Bronchial epithelial cell (primary cell): ENCODE results near the gene GALNS. TPM values are rescaled to one million over a fixed set of nuclear protein-coding genes. Genes with fewer than 3 reads are reported as not detected.
A peak's percentile ranks its signal among the peaks of the same experiment; 100 is the strongest.

Experiments used
- DNase-seq: peaks from one replicate; pipeline ENCODE4 v3.0.0-alpha.2; 2010; ENCODE audit warnings: low read depth
- FAIRE-seq: peaks from 2 replicates; lab custom pipeline; 2011; peaks lifted over from hg19 to GRCh38; lab: Jason Lieb, UNC
- H3K27me3 ChIP-seq: 2 replicates; pipeline ENCODE4 v1.5.1; 2011; ENCODE audit warnings: low read length; ENCODE audit not compliant: control insufficient read depth, insufficient read depth
- H3K36me3 ChIP-seq: 2 replicates; pipeline ENCODE4 v1.5.1; 2011; ENCODE audit warnings: low read length; ENCODE audit not compliant: control insufficient read depth, insufficient read depth
- H3K4me3 ChIP-seq: 2 replicates; pipeline ENCODE4 v1.5.1; 2011; ENCODE audit warnings: mild to moderate bottlenecking, low read depth, low read length, control low read depth
- total RNA-seq: library from RNA; depleted of rRNA; stranded (reverse); fragments of >200 nt; gene quantifications from 2 replicates; pipeline ENCODE4 v1.2.1, GENCODE V29; 2014
- TF ChIP-seq, protein P1 (sequence below): IDR thresholded peaks from 2 replicates; pipeline ENCODE4 v1.5.1; 2011; ENCODE audit warnings: mild to moderate bottlenecking, moderate library complexity, low read length, control low read depth, inconsistent platforms; ENCODE audit not compliant: insufficient read depth, severe bottlenecking

Gene GALNS
- total RNA-seq, 1 donor from 2014 or later: 16.3 TPM

DNA sequence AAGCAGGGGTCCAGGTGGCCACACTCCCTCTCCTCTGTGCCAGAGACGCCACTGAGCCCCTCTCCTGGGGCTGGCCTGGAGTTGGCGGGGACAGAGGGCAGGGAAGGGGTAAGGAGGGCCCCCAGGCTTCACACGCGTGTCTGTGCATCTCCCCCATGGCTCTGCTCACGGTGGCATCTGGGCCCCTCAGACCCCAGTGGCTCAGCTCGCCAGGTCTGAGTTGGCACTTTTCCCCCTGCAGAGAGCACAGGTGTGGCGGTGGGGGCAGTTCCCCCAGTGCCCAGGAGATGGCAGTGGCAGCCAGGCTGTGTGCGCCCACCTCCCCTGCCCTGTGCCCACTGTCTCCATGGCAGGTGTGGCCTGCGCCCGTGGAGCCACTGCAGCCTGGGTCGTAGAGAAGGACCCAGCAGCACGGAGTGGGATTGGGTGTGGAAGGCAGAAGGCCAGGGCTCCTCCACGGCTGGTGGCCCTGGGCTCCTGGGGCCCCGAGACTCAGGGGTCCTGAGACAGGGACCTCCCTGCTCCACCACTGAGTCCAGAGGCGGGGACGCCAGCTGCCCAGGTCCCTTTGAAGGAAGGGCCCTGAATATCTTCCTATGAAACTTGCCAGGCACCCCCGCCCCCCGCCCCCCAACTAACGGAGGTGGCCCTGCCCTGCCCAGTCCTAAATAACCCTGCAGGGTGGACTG is 40.7 kb downstream of the GALNS start:
- Histone ChIP-seq H3K27me3 (no peaks in the 10 kb centered on the region), H3K4me3 (no peak overlapping the region), H3K36me3 (peaks cover 2% of the 10 kb centered on the region)
- DNase-seq (no peak), FAIRE-seq (no peak)
- TF ChIP-seq, protein P1, sequence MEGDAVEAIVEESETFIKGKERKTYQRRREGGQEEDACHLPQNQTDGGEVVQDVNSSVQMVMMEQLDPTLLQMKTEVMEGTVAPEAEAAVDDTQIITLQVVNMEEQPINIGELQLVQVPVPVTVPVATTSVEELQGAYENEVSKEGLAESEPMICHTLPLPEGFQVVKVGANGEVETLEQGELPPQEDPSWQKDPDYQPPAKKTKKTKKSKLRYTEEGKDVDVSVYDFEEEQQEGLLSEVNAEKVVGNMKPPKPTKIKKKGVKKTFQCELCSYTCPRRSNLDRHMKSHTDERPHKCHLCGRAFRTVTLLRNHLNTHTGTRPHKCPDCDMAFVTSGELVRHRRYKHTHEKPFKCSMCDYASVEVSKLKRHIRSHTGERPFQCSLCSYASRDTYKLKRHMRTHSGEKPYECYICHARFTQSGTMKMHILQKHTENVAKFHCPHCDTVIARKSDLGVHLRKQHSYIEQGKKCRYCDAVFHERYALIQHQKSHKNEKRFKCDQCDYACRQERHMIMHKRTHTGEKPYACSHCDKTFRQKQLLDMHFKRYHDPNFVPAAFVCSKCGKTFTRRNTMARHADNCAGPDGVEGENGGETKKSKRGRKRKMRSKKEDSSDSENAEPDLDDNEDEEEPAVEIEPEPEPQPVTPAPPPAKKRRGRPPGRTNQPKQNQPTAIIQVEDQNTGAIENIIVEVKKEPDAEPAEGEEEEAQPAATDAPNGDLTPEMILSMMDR: peak; percentile 87

DNA sequence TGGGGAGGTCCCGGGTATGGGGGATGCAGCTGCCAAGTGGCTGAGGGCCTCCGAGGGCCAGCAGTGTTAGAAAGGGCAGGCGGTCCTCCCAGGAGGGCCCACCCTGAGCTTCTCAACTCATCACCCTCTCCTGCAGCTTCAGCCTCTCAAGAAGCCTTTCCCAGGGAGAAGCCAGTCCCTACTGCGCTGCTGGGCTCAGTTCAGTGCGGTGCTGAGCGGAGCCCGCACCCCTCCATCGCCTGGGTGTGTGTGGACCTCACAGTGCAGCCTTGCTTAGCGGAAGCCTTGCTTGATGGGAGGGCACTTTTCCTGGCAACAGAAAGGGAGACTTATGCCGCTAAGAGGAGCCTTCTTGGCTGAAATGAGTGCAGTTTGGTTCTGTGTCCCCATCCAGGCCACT is 41.5 kb downstream of the GALNS start:
- Histone ChIP-seq H3K27me3 (no peaks in the 10 kb centered on the region), H3K4me3 (no peak overlapping the region), H3K36me3 (peaks cover 5% of the 10 kb centered on the region)
- no peak for FAIRE-seq
- TF ChIP-seq, protein P1: no peak
- DNase-seq: no peak

DNA sequence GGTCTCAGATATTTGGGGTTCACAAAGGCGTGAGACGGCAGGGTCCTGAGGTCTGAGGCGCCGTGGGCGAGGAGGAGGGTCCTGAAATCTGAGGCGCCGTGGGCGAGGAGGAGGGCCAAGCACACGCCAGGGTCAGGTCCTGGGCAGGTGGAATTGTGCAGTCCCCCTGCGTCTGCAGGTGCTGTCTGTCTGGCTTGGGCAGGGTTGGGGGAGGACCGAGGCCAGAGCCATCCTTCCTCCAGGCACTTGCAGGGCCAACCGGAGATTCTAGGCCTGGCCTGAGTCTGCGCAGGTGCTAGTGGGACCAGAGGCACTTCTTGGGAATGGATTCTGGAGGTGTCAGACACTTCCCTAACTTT is 42.6 kb downstream of the GALNS start:
- FAIRE-seq: peak; percentile 7
- H3K4me3 ChIP-seq: no peak overlapping the region
- TF ChIP-seq, protein P1: no peak

DNA sequence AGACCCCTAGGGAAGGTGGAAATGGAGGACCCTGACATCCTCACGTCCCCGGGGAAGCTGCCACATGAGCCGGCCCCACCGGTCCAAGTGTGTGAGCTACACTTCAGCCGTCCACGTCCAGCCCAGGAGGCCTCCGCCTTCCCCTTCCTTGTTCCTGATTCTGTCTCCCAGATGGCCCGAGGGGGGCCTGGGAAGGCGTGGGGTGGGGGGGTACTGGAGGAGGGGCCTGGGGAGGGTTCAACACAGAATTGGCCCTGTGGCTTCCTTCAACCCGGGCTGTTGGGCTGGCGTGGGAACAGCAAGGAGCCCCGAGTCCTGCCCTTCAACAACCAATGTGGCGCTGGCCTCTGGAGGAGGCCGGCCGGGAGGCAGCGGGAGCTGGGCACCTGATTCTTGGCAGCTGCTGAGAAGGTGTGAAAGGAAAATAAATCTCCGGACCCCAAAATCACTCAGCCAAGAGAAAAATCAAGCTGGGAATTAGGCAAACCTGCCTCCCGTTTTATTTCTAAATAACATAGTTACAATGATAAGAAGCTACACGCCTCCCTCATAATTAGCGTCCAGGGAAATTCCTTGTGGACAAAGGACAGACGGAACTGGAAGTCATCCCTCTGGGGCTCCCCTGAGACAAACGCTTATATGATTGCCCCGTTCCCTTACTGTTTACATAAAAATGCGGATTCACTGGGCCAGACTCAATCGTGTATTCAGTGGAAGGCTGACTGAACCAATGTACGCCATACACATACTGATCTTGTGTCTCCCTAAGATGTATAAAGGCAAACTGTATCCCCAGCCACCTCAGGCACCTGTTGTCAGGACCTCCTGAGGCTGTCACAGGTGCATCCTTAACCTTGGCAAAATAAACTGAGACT is 43.2 kb downstream of the GALNS start:
- FAIRE-seq (no peak), DNase-seq (no peak)
- Histone ChIP-seq H3K36me3 (peaks cover 10% of the 10 kb centered on the region), H3K4me3 (no peak overlapping the region), H3K27me3 (no peaks in the 10 kb centered on the region)
- TF ChIP-seq, protein P1: no peak

More for the DNA sequence above, 42.6 kb downstream of the GALNS start:
- no peak for DNase-seq
- no peaks in the 10 kb centered on the region for H3K27me3 ChIP-seq
- peaks cover 10% of the 10 kb centered on the region for H3K36me3 ChIP-seq

DNA sequence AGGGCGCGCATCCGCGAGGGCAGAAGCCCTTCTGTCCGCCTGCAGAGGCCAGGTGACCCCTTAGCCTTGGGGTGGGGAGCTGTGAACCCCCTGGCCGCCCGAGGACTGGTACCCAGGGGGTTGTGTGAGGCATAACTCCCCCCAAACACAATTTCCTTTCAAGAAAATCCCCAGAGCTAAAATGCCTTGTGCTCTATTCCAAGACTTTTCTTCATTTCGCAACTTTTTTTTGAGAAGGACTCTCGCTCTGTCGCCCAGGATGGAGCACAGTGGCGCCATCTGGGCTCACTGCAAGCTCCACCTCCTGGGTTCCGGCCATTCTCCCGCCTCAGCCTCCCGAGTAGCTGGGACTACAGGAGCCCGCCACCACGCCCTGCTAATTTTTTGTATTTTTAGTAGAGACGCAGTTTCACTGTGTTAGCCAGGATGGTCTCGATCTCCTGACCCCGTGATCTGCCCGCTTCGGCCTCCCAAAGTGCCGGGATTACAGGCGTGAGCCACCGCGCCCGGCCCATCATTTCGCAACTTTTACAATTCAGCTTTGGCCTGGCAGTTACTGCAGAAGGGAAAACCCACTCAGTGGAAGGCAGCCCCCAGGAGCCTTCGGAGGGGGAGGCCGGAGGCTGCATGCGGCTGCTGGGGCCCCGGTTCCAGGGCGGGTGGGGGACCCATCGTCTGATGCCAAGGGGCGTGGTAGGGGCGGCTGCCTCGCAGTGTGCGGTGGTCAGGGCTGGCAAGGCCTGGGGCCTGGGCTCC is 44.1 kb downstream of the GALNS start:
- Histone ChIP-seq H3K36me3 (peaks cover 13% of the 10 kb centered on the region), H3K27me3 (no peaks in the 10 kb centered on the region), H3K4me3 (peak overlapping the region; percentile 89)
- no peak for FAIRE-seq
- TF ChIP-seq, protein P1: no peak
- peak; percentile 40 for DNase-seq
